K562 (cell line): ENCODE data around the gene CYP4V2.

Experiments
- CHCHD3 ChIP-seq: fragments of 250-450 bp; sonication (Bioruptor Pico); IDR thresholded peaks from 2 replicates; pipeline ENCODE4 v2.1.2; 2022; ENCODE audit warnings: mild to moderate bottlenecking
- CHD4 ChIP-seq: fragments of 200-600 bp; sonication (generic); IDR thresholded peaks from 3 replicates; pipeline ENCODE4 v1.6.1; 2012; ENCODE audit warnings: low read depth, mild to moderate bottlenecking, mixed read lengths, low read length, inconsistent platforms; ENCODE audit not compliant: insufficient read depth, insufficient replicate concordance, poor library complexity, severe bottlenecking
- CTCF ChIP-seq, 3 experiments: IDR thresholded peaks in 2 of 3; conservative IDR thresholded peaks in 1 of 3; 2 replicates each; pipeline ENCODE4 v1.5.1; 2011 to 2012; ENCODE audit warnings: low read length in 3 of 3, mild to moderate bottlenecking in 3 of 3, control low read depth in 2 of 3, improper control_type of control experiment in 1 of 3, inconsistent platforms in 1 of 3, low read depth in 1 of 3, mixed read lengths in 1 of 3, moderate library complexity in 1 of 3; ENCODE audit not compliant: insufficient read depth in 2 of 3
- JUND ChIP-seq, 2 experiments: IDR thresholded peaks; 2 replicates in 1 of 2; 3 replicates in 1 of 2; pipeline ENCODE4 v1.6.1; 2011; ENCODE audit warnings: borderline replicate concordance in 2 of 2, low read depth in 2 of 2, low read length in 2 of 2, improper control_type of control experiment in 1 of 2, missing biosample characterization in 1 of 2, missing genetic modification characterization in 1 of 2, missing genetic modification reagents in 1 of 2
- POLR2AphosphoS5 ChIP-seq: IDR thresholded peaks from 2 replicates; pipeline ENCODE4 v1.6.1; 2011; ENCODE audit warnings: mild to moderate bottlenecking, low read depth, low read length, moderate library complexity; ENCODE audit not compliant: control insufficient read depth, insufficient read depth

DNA sequence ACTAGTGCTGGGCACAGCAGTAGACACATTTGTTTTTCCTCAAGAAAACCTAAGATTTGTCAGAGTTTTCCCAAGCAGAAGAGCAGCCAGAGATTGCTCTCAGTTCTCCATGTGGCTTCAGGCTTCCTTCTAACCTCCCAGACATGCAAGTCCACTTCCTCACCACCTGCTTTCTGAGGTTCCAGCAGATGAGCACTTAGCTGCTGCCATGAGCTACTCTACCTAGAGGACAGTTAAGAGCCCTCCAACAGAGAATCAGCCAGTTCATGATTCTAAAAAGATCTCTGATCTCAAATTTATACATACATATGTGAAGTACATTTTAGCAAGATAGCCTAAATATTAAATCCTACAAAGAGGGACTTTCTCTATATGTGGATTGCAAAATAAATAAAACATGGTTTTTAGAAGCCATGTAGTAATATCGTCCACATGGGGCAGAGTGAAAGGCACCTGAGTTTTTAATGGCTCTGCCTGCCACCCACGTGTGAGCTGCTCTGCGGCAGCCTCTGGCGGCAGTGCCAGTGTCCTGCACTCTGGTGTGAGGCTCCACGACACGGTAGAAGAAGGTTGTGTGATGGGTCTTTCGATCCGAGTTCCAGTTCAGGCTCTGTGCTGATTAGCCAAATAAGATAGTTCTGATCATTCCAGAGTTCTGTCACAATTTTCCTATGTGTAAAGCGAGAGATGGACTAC is 10.3 kb downstream of the CYP4V2 start:
- TF ChIP-seq CHD4 = no peak
- TF ChIP-seq CHCHD3 (CRISPR knock-in tag) = no peak
- no peak for TF ChIP-seq JUND (IDR thresholded peaks at IDR 0.05; ENCODE audit: borderline replicate concordance, low read depth, low read length)
- no peak for TF ChIP-seq JUND (tag; IDR thresholded peaks at IDR 0.05; ENCODE audit: borderline replicate concordance, low read depth, low read length)
- TF ChIP-seq CTCF (IDR thresholded peaks at IDR 0.05 in 2 of 3, conservative IDR thresholded peaks at IDR 0.05 in 1 of 3; ENCODE audit: insufficient read depth in 2 of 3, low read depth in 1 of 3, low read length in 3 of 3) = peak; percentile 70 to 82 (median 75)
- no peak for TF ChIP-seq POLR2AphosphoS5
